BLaER1 (cell line): ENCODE data around the gene SLC22A15.
"Not testable (repeated sequence)": the region's sequence is repeated elsewhere in the genome, so short reads cannot be mapped to it uniquely, and the experiment has no call there.

Experiments used
- H3K27ac ChIP-seq: shearing (Covaris generic); formaldehyde crosslinking; 2 replicates; pipeline ENCODE4 v1.8.1; 2022
- H3K27me3 ChIP-seq: shearing (Covaris generic); formaldehyde crosslinking; 2 replicates; pipeline ENCODE4 v1.8.1; 2022
- H3K36me3 ChIP-seq: shearing (Covaris generic); formaldehyde crosslinking; 2 replicates; pipeline ENCODE4 v1.8.1; 2022
- H3K4me1 ChIP-seq: shearing (Covaris generic); formaldehyde crosslinking; 2 replicates; pipeline ENCODE4 v1.8.1; 2022
- H3K4me2 ChIP-seq: shearing (Covaris generic); formaldehyde crosslinking; 2 replicates; pipeline ENCODE4 v1.8.1; 2022
- H3K4me3 ChIP-seq: shearing (Covaris generic); formaldehyde crosslinking; 2 replicates; pipeline ENCODE4 v1.8.1; 2022
- H3K9ac ChIP-seq: shearing (Covaris generic); formaldehyde crosslinking; 2 replicates; pipeline ENCODE4 v1.8.1; 2022
- H3K9me3 ChIP-seq: shearing (Covaris generic); formaldehyde crosslinking; 2 replicates; pipeline ENCODE4 v1.8.1; 2022
- H4K20me1 ChIP-seq: shearing (Covaris generic); formaldehyde crosslinking; 2 replicates; pipeline ENCODE4 v1.8.1; 2022
- Cebpa-rat ChIP-seq: shearing (Covaris generic); IDR thresholded peaks from 2 replicates; pipeline ENCODE4 v1.8.1; 2022

SLC22A15 gene

DNA sequence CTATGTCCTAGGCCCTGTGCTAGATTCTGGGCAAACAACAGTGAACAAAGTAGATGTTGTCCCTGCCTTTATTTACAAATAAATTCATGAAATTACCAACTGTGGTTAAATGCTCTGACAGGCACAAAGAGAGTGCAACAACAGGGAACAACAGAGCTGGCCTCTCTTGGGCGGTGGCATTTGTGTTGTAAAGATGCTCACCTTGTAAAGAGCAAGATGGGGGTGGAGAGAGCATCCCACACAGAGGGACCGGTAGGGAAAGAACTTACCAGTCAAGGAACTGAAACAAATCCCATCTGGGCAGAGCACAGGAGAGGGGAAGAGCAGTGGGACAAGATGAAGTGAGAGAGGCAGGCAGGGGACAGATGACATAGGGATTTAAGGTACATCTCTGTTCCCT lies 21.6 kb upstream of the SLC22A15 start:
- Histone ChIP-seq H3K36me3 (no peaks in the 10 kb centered on the region), H3K9me3 (no peaks in the 10 kb centered on the region), H4K20me1 (no peaks in the 10 kb centered on the region), H3K4me2 (no peak overlapping the region), H3K4me1 (peaks cover 5% of the 10 kb centered on the region; the same call in 1 of the 2 replicates), H3K27me3 (no peaks in the 10 kb centered on the region), H3K9ac (no peak overlapping the region), H3K4me3 (no peak overlapping the region), H3K27ac (no peak overlapping the region)
- TF ChIP-seq Cebpa-rat: no peak

DNA sequence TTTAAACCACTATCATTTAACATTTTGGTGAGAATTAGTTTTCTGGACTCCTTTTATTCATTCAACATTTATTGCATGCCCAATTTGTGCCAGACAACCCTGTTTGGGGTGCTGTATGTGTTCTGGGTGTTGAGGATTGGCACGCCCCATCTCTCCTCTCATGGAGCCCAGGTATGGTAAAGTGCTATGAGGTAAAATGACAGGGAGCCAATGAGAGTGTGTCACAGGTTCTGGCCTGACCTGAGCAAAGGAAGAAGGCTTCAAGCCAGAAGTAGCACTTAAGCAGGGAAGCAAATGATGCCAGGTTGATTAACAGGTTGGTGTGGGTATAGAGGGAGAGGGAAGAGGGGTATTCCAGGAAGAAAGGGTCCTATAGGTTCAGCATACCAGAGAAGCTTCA lies 21.1 kb upstream of the SLC22A15 start:
- Histone ChIP-seq H3K4me3 (no peak overlapping the region), H3K27me3 (no peaks in the 10 kb centered on the region), H3K9ac (no peak overlapping the region), H3K4me2 (no peak overlapping the region), H4K20me1 (no peaks in the 10 kb centered on the region), H3K4me1 (peaks cover 5% of the 10 kb centered on the region; the same call in 1 of the 2 replicates), H3K9me3 (no peaks in the 10 kb centered on the region), H3K36me3 (no peaks in the 10 kb centered on the region), H3K27ac (no peak overlapping the region)
- TF ChIP-seq Cebpa-rat: no peak

DNA sequence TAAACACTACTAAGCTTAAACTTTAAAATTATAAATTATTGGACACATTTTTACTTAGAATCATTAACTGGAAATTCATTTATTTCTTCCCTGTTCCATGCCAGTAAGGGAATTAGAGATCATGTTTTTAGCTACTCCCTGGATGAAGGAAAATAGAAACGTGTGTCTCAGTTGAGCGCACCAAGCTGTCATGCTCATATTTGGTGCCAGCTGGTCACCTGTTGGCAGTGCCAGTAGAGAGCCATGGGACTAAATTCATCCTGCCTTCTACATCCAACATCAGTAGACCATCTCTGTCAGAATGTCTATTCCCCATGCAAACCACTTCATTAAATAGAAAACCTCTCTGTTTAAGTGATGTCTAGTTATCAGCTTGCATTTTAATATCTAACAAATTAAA lies 17.4 kb upstream of the SLC22A15 start:
- Histone ChIP-seq H3K27me3 (no peaks in the 10 kb centered on the region), H3K27ac (no peak overlapping the region), H3K4me3 (no peak overlapping the region), H3K9ac (no peak overlapping the region), H3K4me1 (no peaks in the 10 kb centered on the region), H3K36me3 (no peaks in the 10 kb centered on the region), H3K4me2 (no peak overlapping the region), H3K9me3 (no peaks in the 10 kb centered on the region), H4K20me1 (no peaks in the 10 kb centered on the region)
- TF ChIP-seq Cebpa-rat: no peak

DNA sequence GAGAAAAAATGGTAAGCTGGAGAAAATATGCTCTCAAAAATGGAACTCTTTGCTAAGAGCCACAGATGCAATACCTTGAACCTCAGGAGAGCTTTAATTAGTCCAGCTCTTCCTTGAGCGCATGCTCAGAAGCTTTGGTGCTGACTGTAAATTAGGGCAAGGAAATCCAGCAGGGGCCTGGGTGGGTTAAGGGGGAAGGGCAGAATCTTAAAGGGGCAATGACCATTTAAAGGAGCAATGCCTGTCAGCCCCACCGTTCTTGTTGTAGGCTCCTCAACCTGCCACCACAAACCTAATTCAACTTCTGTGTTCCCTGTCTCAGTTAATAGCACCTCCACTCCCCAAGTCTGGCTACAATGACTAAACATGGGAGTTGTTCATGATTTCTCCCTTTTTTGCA lies 6.8 kb upstream of the SLC22A15 start:
- H3K9me3 ChIP-seq: no peaks in the 10 kb centered on the region
- H3K4me1 ChIP-seq: no peaks in the 10 kb centered on the region
- H3K27me3 ChIP-seq: no peaks in the 10 kb centered on the region
- H3K4me2 ChIP-seq: no peak overlapping the region; the same call in 1 of the 2 replicates
- TF ChIP-seq Cebpa-rat: no peak
- H3K4me3 ChIP-seq: no peak overlapping the region
- no peak overlapping the region for H3K9ac ChIP-seq
- no peaks in the 10 kb centered on the region for H3K36me3 ChIP-seq
- no peak overlapping the region for H3K27ac ChIP-seq
- H4K20me1 ChIP-seq: no peaks in the 10 kb centered on the region

DNA sequence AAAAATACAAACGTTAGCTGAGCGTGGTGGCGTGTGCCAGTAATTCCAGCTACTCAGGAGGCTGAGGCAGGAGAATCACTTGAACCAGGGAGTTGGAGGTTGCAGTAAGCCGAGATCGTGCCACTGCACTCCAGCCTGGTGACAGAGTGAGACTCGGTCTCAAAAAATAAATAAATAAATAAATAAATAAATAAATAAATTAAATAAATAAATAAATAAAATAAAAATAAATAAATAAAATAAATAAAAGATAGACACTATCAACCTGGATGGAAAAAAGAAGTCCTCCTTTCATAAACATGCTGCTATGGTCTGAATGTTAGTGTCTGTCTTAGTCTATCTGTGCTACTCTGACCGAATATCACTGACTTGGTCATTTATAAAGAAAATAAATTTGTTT lies 4.5 kb upstream of the SLC22A15 start:
- H3K9me3 ChIP-seq: peaks cover 14% of the 10 kb centered on the region
- H3K4me2 ChIP-seq, H3K27ac ChIP-seq, H3K36me3 ChIP-seq, H4K20me1 ChIP-seq, H3K4me3 ChIP-seq, H3K4me1 ChIP-seq, H3K9ac ChIP-seq: not testable (repeated sequence)
- peaks cover 15% of the 10 kb centered on the region for H3K27me3 ChIP-seq

DNA sequence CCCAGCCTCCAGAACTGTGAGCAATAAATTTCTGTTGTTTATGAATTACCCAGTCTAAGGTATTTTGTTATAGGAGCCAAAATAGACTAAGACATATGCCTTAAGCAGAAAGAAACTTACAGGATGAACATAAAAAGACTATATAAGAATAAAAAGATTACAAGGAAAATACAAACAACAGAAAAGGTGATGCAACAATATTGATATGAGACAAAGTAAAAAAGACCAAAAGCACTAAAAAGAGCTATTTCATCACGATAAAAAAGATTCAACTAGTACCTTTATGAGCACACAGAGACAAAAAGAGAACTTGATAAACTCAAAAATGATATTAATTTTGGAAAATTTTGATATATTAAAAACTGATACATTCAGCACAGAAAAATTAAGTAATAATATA lies 3.2 kb upstream of the SLC22A15 start:
- no peak overlapping the region for H3K4me2 ChIP-seq
- H3K27me3 ChIP-seq: peaks cover 24% of the 10 kb centered on the region
- no peaks in the 10 kb centered on the region for H3K4me1 ChIP-seq
- no peak overlapping the region for H3K4me3 ChIP-seq
- no peak for TF ChIP-seq Cebpa-rat
- H3K27ac ChIP-seq: no peak overlapping the region
- no peaks in the 10 kb centered on the region for H3K36me3 ChIP-seq
- no peak overlapping the region for H3K9ac ChIP-seq
- peaks cover 17% of the 10 kb centered on the region for H3K9me3 ChIP-seq
- no peaks in the 10 kb centered on the region for H4K20me1 ChIP-seq

DNA sequence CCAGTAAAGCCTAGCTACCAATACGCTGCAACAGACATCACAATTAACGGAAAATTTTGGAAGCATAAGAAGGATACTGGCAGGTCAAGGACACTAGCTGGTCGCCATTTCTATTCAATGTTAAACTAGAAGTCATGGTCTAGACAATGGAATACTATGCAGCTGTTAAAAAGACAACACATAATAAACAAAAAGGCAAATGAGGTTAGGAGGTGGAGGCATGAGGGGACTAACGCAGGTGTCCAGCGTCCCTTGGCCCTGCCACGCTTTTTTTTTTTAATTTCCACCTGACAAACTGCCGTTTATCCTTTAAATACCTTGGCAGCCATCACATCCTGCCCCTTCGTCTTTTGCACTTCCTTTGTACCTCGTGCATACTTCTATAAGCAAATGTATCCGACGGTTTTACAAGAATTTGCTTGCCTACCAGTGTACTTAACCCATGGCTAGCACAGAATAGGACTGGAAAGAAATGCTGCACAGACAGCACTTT lies 698 bp upstream of the SLC22A15 start:
- H3K4me2 ChIP-seq: peak overlapping the region; percentile 53
- H3K27ac ChIP-seq: no peak overlapping the region
- peaks cover 17% of the 10 kb centered on the region for H3K9me3 ChIP-seq
- no peak overlapping the region for H3K9ac ChIP-seq
- no peaks in the 10 kb centered on the region for H4K20me1 ChIP-seq
- no peaks in the 10 kb centered on the region for H3K36me3 ChIP-seq
- no peaks in the 10 kb centered on the region for H3K4me1 ChIP-seq
- peaks cover 24% of the 10 kb centered on the region for H3K27me3 ChIP-seq
- TF ChIP-seq Cebpa-rat: no peak
- peak overlapping the region; percentile 60 for H3K4me3 ChIP-seq

DNA sequence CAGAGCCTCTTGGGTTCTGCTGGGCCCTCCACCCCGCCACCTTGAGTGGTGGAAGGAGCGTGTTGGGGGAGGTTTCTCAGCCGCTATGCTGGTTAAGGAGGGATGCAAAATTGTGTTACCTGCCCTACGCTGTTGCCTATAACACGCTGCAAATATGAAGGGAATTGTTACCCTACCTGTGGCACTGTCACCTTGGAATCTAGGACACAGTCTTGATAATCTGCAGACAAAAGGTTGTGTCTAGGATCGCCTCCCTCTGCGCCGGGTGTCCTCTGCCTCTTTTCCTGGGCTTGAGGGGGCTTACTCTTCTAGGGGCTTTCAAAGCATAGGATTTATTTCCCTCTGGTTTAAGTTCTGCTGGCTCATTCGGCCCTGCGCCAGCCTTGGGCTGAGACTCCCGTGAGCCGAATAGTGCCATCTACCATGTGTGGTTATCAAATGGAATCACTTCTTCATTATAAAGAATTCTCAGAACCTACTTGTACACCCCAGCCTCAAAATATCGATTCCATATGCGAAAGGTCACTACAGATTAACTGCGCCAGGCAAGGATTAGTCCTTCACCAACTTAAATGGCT lies 697 bp downstream of the SLC22A15 start:
- H3K36me3 ChIP-seq: no peaks in the 10 kb centered on the region
- no peaks in the 10 kb centered on the region for H3K4me1 ChIP-seq
- no peaks in the 10 kb centered on the region for H4K20me1 ChIP-seq
- H3K4me3 ChIP-seq: no peak overlapping the region
- no peak overlapping the region for H3K4me2 ChIP-seq
- TF ChIP-seq Cebpa-rat: no peak
- H3K27ac ChIP-seq: no peak overlapping the region
- H3K9me3 ChIP-seq: peaks cover 17% of the 10 kb centered on the region
- peaks cover 24% of the 10 kb centered on the region for H3K27me3 ChIP-seq
- no peak overlapping the region for H3K9ac ChIP-seq

DNA sequence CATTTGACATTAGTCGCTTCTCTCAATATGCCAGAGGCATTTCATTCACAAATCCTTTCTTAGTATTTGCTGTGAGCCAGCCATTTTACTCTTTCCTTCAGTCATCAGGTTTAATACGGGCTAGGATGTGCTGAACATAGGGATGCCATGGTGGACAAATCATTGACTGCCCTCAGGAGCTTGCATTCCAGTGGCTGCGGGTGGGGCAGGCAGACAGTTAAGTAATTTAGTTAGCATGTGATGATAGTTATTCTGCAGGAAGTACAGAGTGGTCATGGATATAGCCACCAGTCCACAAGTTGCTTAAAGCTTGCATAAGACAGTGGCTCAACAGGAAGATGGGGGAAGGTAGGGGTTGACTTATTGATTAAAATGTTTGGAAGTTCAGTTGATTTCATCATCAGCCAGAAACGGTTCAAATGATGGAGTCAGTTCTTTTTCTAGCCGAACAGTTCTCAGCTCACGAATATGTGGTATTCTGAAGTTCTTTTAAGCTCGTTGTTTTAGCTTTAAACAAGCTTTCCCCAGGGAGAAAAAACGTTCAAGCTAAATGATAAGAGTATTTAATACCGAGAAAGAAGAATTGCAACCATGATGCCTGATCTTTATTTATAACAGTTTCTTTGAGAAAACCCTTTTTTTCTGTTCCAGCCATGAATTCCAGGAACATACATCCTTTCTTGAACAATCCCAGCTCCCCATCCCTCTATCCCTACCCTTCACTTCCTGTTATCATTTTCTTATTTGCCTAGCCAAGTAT lies 1.4 kb downstream of the SLC22A15 start:
- no peak overlapping the region for H3K4me2 ChIP-seq
- no peaks in the 10 kb centered on the region for H3K4me1 ChIP-seq
- H3K27ac ChIP-seq: no peak overlapping the region
- H4K20me1 ChIP-seq: no peaks in the 10 kb centered on the region
- H3K9me3 ChIP-seq: peaks cover 17% of the 10 kb centered on the region
- H3K9ac ChIP-seq: no peak overlapping the region
- no peak for TF ChIP-seq Cebpa-rat
- peaks cover 24% of the 10 kb centered on the region for H3K27me3 ChIP-seq
- H3K4me3 ChIP-seq: no peak overlapping the region
- H3K36me3 ChIP-seq: no peaks in the 10 kb centered on the region

DNA sequence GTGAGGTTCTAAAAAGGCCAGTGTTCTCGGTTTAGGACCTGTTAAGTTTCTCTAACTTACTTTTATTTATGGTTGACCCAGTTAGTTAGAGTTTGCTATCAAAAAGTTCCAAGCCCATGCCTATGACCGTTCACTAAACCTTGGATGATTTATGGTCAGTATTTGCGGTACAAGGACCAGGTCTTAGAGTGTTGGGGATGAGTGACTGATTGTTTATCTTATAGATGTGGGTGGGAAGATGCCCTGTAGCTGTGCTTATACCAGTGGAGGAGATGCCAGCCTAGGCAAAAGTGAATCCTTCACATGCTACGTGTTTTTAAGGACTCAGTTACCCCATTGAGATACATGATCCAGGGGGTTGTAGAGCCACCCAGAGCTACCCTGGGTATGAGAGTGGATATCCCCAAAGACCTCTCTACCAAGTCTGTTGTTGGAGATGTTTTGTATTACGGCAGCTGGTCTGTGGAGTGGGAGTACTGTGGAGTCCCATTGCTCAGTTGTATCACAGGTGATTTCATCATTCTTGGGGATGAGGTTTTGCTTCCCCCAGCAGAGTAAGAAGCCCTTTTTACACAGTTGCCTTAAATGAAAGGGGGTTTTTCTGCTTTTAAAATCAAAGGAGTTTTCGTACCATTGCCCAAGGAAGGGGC lies 2.1 kb downstream of the SLC22A15 start:
- Histone ChIP-seq H4K20me1 (no peaks in the 10 kb centered on the region), H3K4me3 (no peak overlapping the region), H3K36me3 (no peaks in the 10 kb centered on the region), H3K9ac (no peak overlapping the region), H3K27me3 (peaks cover 24% of the 10 kb centered on the region), H3K27ac (no peak overlapping the region), H3K9me3 (peaks cover 17% of the 10 kb centered on the region), H3K4me1 (no peaks in the 10 kb centered on the region), H3K4me2 (no peak overlapping the region)
- no peak for TF ChIP-seq Cebpa-rat
